Thyroid gland (tissue), 4 donors: Measurements from ENCODE around the gene EXOC3L1. TPM values are rescaled to one million over a fixed set of nuclear protein-coding genes. Genes with fewer than 3 reads are reported as not detected.

ENCODE experiments used
- DNase-seq, 2 donors: peaks; one replicate each; pipeline ENCODE4 v3.0.0-alpha.2; 2019
- H3K27ac ChIP-seq, 3 donors: fragments of 200-600 bp; sonication (generic); 1 replicate in 2 of 3; 2 replicates in 1 of 3; pipeline ENCODE4 v1.5.1; 2016 to 2019; ENCODE audit warnings: mild to moderate bottlenecking in 1 of 3, moderate library complexity in 1 of 3
- H3K27me3 ChIP-seq: fragments of 200-600 bp; sonication (generic); one replicate; pipeline ENCODE4 v1.5.1; 2019
- H3K36me3 ChIP-seq, 2 donors: fragments of 200-600 bp; sonication (generic); one replicate each; pipeline ENCODE4 v1.5.1; 2016 to 2019
- H3K4me1 ChIP-seq, 2 donors: fragments of 200-600 bp; sonication (generic); one replicate each; pipeline ENCODE4 v1.5.1; 2017 to 2019
- H3K4me3 ChIP-seq, 3 donors: fragments of 200-600 bp; sonication (generic); replicated peaks in 1 of 3; 1 replicate in 2 of 3; 2 replicates in 1 of 3; pipeline ENCODE4 v1.5.1; 2016; ENCODE audit warnings: mild to moderate bottlenecking in 1 of 3
- H3K9me3 ChIP-seq: fragments of 200-600 bp; sonication (generic); one replicate; pipeline ENCODE4 v1.5.1; 2017
- POLR2A ChIP-seq, 2 donors: fragments of 450-650 bp; IDR thresholded peaks; one replicate each; pipeline ENCODE4 v1.6.1; 2017; ENCODE audit warnings: antibody characterized with exemption in 2 of 2, mild to moderate bottlenecking in 2 of 2, moderate library complexity in 1 of 2
- WGBS, 2 donors: methylation state at CpG; one replicate each; pipeline ENCODE4 v1.1.5; 2017; 5-methylcytosine and 5-hydroxymethylcytosine counted together
- intact Hi-C: fragments of 100-400 bp; cut with DNase I; formaldehyde crosslinking; loops from one replicate; pipeline ENCODE4 v1.15.1; 2023
- total RNA-seq, 4 donors: library from RNA; depleted of rRNA; stranded (reverse); fragments of >200 nt; gene quantifications; one replicate each; pipeline ENCODE4 v1.2.3, GENCODE V29; 2016
- TF ChIP-seq, protein P1 (sequence below), 6 experiments: fragments of 200-600 bp in 3 of 6; fragments of 450-650 bp in 3 of 6; sonication (generic) in 3 of 6; IDR thresholded peaks; one replicate each; pipeline ENCODE4 v1.5.1; 2016 to 2019; ENCODE audit warnings: antibody characterized with exemption in 6 of 6, mild to moderate bottlenecking in 2 of 6, inconsistent platforms in 1 of 6, moderate library complexity in 1 of 6

EXOC3L1 gene
- total RNA-seq, 4 donors from 2014 or later, result 5.9 to 8.6 (median 7.6) TPM

DNA sequence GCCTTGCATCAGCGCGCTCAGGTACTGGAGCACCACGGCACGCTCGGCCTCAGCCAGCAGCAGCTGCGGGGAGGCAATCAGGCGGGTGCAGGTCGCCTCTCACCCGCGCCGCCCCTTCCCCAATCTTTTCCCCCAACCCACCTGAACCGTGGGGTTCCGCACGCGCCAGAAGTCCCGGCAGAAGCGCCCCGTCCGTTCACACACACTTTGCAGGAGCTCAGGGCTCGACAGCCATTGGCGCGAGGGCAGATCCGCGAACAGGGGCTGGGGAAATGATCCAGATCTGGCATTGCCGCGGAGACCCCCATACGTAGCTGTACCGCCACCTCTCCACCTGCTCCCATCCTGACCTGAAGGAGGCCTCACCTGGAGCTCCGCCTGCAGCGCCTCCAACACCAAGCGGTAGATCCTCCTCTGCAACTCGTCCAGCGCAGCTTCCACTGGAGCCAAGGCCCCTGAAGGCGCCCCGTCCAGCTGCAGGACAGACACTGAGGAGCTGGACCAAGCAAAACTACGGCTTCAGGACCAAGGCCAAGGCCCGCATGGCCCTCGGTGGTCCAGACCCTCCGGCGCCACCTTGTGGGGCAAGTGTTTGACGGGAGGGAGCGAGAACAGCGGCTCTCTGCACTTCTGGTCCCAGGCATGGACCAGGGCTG lies 4.8 kb downstream of the EXOC3L1 start:
- 31% methylated on average over 15 of the region's 43 CpGs; no CpG with 5 or more reads in 1 of the 2 donors for WGBS, 2 donors
- Histone ChIP-seq H3K4me3 (no peak overlapping the region), H3K9me3 (no peaks in the 10 kb centered on the region), H3K27me3 (no peaks in the 10 kb centered on the region), H3K4me1 (peaks cover 15 to 25% of the 10 kb centered on the region in 2 donors), H3K36me3 (no peaks in the 10 kb centered on the region), H3K27ac (no peak overlapping the region)
- intact Hi-C loops, result loop anchor here (10.0 kb wide), 2 partner anchors 210 to 290 kb away; no protein-coding TSS in a partner anchor
- TF ChIP-seq, protein P1, sequence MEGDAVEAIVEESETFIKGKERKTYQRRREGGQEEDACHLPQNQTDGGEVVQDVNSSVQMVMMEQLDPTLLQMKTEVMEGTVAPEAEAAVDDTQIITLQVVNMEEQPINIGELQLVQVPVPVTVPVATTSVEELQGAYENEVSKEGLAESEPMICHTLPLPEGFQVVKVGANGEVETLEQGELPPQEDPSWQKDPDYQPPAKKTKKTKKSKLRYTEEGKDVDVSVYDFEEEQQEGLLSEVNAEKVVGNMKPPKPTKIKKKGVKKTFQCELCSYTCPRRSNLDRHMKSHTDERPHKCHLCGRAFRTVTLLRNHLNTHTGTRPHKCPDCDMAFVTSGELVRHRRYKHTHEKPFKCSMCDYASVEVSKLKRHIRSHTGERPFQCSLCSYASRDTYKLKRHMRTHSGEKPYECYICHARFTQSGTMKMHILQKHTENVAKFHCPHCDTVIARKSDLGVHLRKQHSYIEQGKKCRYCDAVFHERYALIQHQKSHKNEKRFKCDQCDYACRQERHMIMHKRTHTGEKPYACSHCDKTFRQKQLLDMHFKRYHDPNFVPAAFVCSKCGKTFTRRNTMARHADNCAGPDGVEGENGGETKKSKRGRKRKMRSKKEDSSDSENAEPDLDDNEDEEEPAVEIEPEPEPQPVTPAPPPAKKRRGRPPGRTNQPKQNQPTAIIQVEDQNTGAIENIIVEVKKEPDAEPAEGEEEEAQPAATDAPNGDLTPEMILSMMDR (IDR thresholded peaks at IDR 0.05), result peak; percentile 45 to 89 (median 80)
- TF ChIP-seq POLR2A (IDR thresholded peaks at IDR 0.05), result no peak
- peak; percentile 95 for DNase-seq

DNA sequence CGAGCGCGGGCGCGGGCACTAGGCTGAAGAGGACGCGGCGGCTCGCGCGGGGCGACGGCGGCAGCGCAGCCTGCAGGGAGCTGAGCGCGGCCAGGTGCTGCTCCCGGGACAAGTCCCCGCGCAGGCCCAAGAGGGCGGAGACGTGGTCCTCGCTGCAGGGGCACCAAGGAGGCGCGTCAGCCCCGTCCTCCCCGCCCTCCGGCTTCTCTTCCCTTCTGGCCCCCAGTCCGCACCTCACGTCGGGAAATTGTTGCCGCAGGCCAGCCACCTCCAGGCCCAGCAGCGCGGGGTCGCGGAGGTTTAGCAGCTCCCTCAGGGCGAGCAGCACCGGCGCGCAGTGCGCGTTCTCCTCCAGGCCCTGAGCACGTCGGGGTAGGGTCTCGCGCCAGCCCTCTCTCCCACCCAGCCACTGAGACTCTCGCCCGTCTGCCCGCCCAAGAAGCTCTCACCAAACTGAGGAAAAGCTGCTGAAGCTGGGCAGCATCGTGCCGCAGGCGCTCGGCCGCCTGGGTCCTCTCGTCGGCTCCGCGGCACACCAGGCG lies 5.4 kb downstream of the EXOC3L1 start:
- intact Hi-C loops, result loop anchor here (10.0 kb wide), 2 partner anchors 210 to 290 kb away; no protein-coding TSS in a partner anchor
- H3K4me3 ChIP-seq, result peak overlapping the region in 2 of 3 donors; percentile 42 to 69
- peaks cover 15 to 25% of the 10 kb centered on the region in 2 donors for H3K4me1 ChIP-seq
- TF ChIP-seq POLR2A (IDR thresholded peaks at IDR 0.05), result no peak
- TF ChIP-seq, protein P1 (IDR thresholded peaks at IDR 0.05), result no peak
- no peaks in the 10 kb centered on the region for H3K36me3 ChIP-seq
- peak overlapping the region in 2 of 3 donors; percentile 89 to 95 for H3K27ac ChIP-seq
- 6 to 7% methylated on average over 25 to 50 of the region's 59 CpGs for WGBS, 2 donors
- H3K27me3 ChIP-seq, result no peaks in the 10 kb centered on the region
- no peaks in the 10 kb centered on the region for H3K9me3 ChIP-seq
- no peak for DNase-seq

DNA sequence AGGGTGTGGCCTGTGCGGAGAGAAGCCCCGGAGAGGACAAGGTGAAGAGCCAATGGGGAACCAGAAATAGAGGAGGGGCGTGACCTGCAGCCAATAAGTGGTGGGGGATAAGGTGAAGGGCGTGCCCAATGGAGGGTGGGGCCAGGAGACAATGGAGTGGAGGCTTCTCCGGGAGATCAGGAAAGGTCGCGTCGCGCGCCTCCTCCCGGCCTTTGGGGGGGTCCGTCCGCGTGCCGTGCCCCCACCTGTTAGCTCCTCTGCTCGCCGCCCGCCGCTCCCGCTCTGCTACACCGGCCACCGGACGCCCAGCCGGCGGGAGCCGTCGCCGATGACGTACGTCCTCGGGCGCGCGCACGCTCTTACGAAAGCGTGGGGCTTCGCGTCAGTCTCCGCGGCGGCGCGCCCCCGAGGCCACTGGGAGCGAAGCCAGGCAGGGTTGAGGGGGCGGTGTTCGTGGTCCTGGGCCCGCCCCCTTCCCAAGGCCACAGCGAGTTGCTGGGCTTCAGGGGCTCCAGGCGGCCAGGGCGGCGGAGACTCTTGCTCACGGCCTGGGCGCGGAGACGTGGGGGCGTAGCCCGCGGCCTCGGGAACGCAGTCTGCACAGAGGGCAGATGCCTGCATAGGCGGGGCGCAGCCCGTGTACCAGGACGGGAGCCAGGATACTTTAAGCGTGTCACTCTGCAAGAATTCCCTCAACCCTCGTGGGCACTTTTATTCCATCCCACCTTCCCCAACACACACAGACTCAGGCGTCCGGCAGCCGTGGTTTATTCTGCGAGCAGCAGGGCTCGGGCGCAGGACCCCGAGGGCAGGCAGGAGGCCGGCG lies 6.1 kb downstream of the EXOC3L1 start, which contains the start of gene MATCAP1:
TSS of gene MATCAP1 (minus strand) at position 337 of the 826 bp plus-strand sequence. CDS start 3,353 bp downstream, outside the sequence.
- Histone ChIP-seq H3K27ac (peak within 1 kb of the TSS; percentile 89 to 95 (median 93)), H3K36me3 (no peaks in the 10 kb centered on the region), H3K4me3 (peak within 1 kb of the TSS; percentile 42 to 69 (median 45)), H3K9me3 (no peaks in the 10 kb centered on the region), H3K27me3 (no peaks in the 10 kb centered on the region), H3K4me1 (peaks cover 16 to 26% of the 10 kb centered on the region in 2 donors)
- peak; percentile 95 for DNase-seq
- intact Hi-C loops, result loop anchor here (10.0 kb wide), 2 partner anchors 209 to 289 kb away; no protein-coding TSS in a partner anchor
- TF ChIP-seq, protein P1 (IDR thresholded peaks at IDR 0.05), result no peak
- peak in 1 of 2 donors; percentile 70 for TF ChIP-seq POLR2A (IDR thresholded peaks at IDR 0.05)
- 0 to 1% methylated on average over 24 to 26 of the region's 77 CpGs for WGBS, 2 donors

DNA sequence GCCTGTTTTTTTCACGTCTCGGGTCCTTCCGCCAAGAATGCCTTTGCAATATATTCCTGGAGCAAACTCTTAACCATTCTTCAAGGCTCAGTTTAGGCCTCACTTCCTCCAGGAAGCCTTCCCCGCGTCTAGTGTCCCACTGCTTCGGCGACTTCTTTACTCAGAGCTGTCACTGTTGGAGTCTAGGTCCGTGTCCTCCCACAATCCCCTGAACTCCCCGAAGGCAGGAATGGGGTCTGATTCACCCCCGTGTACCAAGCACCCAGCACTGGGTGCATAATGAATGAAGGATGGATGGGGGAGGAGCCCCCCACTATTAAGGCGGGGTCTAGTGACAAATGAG lies 6.7 kb downstream of the EXOC3L1 start:
- TF ChIP-seq POLR2A (IDR thresholded peaks at IDR 0.05), result no peak
- TF ChIP-seq, protein P1 (IDR thresholded peaks at IDR 0.05), result no peak
- peak overlapping the region in 1 of 3 donors; percentile 69 for H3K4me3 ChIP-seq
- no peaks in the 10 kb centered on the region for H3K27me3 ChIP-seq
- intact Hi-C loops, result loop anchor here (10.0 kb wide), 2 partner anchors 208 to 288 kb away; no protein-coding TSS in a partner anchor
- H3K36me3 ChIP-seq, result no peaks in the 10 kb centered on the region
- 12% methylated on average over 11 of the region's 11 CpGs for WGBS, 2 donors
- peaks cover 20 to 32% of the 10 kb centered on the region in 2 donors for H3K4me1 ChIP-seq
- peak overlapping the region in 2 of 3 donors; percentile 89 to 95 for H3K27ac ChIP-seq
- no peaks in the 10 kb centered on the region for H3K9me3 ChIP-seq
- no peak for DNase-seq
